Placental epithelial cell (primary cell): ENCODE data around the gene FTSJ3. TPM values are rescaled to one million over a fixed set of nuclear protein-coding genes. Genes with fewer than 3 reads are reported as not detected.

ENCODE experiments used
- total RNA-seq: library from RNA; depleted of rRNA; stranded (reverse); fragments of >200 nt; gene quantifications from 2 replicates; pipeline ENCODE4 v1.2.3, GENCODE V29; 2012

FTSJ3 gene, protein sequence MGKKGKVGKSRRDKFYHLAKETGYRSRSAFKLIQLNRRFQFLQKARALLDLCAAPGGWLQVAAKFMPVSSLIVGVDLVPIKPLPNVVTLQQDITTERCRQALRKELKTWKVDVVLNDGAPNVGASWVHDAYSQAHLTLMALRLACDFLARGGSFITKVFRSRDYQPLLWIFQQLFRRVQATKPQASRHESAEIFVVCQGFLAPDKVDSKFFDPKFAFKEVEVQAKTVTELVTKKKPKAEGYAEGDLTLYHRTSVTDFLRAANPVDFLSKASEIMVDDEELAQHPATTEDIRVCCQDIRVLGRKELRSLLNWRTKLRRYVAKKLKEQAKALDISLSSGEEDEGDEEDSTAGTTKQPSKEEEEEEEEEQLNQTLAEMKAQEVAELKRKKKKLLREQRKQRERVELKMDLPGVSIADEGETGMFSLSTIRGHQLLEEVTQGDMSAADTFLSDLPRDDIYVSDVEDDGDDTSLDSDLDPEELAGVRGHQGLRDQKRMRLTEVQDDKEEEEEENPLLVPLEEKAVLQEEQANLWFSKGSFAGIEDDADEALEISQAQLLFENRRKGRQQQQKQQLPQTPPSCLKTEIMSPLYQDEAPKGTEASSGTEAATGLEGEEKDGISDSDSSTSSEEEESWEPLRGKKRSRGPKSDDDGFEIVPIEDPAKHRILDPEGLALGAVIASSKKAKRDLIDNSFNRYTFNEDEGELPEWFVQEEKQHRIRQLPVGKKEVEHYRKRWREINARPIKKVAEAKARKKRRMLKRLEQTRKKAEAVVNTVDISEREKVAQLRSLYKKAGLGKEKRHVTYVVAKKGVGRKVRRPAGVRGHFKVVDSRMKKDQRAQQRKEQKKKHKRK
- 44.0 and 53.9 TPM in 2 replicates for total RNA-seq

DNA sequence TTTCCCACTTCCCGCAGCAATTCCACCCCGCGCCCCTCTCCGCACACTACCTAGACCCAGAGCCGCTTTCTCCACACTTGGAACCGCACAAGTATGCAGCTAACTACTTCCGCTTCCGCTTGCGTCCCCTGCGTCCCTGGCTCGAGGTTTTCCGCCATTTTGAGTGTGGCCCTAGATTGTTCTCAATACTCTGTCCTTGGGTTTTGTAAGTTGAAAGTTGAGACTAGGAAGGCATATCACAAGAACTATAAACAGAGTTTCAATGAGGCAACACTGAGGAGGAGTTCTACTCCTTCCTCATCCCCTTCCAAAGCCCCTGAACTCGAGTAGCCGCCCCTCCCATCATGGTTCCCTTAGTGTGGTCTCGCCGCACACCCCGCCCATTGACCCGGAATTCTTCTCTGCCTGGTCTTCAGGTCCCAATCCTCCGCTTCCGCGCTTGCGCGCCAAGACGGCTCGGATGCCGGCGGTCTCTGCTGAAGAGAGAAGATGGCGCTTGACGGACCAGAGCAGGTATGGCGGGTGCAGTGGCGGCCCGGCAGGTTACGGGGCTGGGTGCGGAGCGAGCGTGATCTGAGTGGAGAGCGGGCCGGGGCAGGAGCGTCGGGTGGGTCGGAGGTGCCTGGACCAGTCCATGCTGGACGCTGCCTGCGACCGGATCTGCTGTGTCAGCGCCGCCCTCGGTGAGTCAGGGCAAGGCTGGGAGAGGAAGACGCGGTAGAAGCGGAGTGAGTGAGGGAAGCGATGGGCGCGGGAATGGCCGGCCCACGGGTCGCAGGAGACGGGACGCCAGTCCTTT, at the start of gene FTSJ3, which contains the start of gene PSMC5:
TSS of gene FTSJ3 (minus strand) at position 662 of the 799 bp plus-strand sequence. CDS start 761 bp downstream, outside the sequence.
TSS of gene PSMC5 (plus strand) at position 430 of the 799 bp plus-strand sequence. CDS start at position 490, 60 bp downstream.

DNA sequence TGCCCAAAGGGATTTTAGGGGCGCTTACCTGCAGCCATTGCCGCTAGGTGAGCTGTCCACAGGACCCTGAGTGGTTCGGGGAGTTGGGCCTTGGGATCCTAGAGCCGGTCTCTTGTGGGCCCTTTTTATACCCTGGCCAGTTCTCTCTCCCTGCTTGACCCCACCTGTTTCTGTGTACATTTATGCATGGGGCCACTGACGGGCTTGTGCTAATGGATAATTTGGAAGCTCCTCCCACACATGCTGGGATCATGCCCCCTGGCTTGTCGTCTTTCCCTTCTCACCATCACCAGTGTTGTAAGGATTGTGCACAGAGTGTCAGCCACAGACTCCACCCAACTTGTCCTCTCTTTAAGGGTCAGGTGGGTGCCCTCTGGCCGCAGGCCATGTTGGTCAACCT, 46.1 kb upstream of the FTSJ3 start, which contains the start of gene CSH2:
TSS of gene CSH2 (minus strand) at position 101 of the 400 bp plus-strand sequence. CDS start at position 38, 63 bp downstream.

GRCh38 chr17:63842540-63843386, 15.3 kb upstream of the FTSJ3 start, which contains the start of gene SMARCD2:
SMARCD2 (minus strand) TSS chr17:63842685; CDS start chr17:63842674, 11 bp downstream.

DNA sequence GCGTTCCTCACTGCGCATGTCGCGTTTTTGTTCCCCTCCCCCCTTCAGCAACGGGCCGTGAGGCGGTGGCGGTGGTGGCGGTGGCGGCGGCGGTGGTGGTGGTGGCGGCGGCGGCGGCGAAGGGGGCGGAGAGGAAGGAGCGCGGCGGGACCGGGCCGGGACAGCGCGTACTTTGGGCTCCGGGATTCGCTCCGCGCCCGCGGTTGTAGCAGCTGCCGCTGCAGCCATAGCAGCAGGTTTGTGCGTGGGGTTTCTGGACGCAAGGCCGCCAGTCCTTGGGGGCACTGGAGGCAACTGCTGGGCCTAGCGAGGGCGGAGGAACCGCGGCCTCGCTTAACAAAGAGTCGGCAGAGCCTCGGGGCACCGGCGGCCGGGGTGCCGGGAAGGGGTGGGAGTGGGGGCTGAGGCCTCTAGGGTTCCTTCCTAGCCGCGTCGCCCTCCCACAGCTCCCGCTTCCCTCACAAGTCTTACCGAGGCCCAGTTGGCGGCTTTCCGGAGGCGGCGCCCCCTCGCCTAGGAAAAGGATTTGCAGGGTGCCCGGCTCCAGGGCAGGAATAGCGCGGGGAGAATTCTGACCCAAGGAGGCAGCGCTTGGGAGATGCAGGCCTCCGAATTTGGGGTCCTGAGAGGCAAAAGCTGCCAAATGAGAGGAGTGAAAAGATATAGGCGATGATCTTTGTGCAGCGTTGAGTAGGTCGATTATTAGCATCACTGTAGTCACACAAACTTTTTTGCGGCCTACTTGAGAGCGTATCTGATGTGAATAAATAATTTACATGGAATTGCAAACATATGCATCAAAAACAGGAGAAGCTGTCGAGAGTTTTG, 53.1 kb downstream of the FTSJ3 start, which contains the start of gene DDX42:
TSS of gene DDX42 (plus strand) at position 30 of the 828 bp plus-strand sequence. CDS start 12,880 bp downstream, outside the sequence.

DNA sequence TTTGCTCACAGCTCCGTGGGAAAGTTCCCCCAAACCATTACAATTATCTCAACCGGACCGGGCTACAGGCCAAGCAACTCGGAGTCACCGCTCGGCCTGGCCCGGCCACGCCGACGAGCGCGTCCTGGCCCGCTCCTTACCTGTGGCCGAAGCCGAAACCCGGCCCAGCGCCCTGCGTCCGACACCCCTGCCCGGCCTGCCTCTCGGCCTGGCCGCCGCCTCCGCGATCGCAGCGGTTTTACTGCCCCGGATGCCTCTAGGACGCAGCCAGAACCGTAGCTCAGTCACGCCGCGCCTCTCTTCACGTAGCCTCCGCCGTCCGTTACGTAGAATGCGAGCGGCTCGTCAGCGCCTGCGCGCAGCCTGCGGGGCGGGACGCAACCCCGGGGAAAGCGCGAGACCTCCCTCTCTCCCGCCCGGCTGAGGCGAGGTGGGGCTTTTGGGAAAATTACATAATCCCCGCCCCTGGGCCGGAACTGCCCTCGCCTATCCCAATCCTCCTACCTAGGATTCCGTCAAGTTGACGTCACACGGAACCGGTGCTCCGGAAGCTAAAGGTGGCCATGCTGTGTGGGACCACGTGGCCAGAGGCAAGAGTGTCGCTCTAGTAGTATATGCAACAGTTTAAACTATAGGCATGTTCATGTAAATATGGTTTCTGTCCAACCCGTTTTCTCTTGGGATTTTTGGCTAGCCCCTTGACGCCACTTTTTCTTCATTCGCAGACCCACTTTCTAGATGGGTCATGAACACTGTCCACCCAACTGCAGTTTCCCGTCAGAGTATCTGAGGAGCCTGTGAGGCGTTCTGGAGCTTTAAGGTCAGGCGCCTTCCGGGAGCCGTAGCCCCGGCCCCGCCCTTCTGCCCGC, 54.0 kb downstream of the FTSJ3 start, which contains the start of gene CCDC47:
TSS of gene CCDC47 (minus strand) at position 326 of the 869 bp plus-strand sequence. CDS start 7,422 bp downstream, outside the sequence.

Other genes starting within 250 kb of the FTSJ3 start
- 16.9 and 21.6 TPM in 2 replicates for gene TACO1, start 226.8 kb downstream of the FTSJ3 start, total RNA-seq
- 27.9 and 28.3 TPM in 2 replicates for gene MAP3K3, start 205.2 kb downstream of the FTSJ3 start, total RNA-seq
- gene LIMD2, start 127.5 kb downstream of the FTSJ3 start, total RNA-seq: 8.2 and 9.8 TPM in 2 replicates
- gene STRADA, start 85.9 kb downstream of the FTSJ3 start, total RNA-seq: 21.1 and 24.3 TPM in 2 replicates
- gene CCDC47, start 54.1 kb downstream of the FTSJ3 start, total RNA-seq: 35.4 and 40.4 TPM in 2 replicates
- gene DDX42, start 53.5 kb downstream of the FTSJ3 start, total RNA-seq: 55.5 and 61.2 TPM in 2 replicates
- 48.9 and 68.7 TPM in 2 replicates for gene PSMC5, start 232 bp downstream of the FTSJ3 start, total RNA-seq
- 121 and 150 TPM in 2 replicates for gene SMARCD2, start 15.0 kb upstream of the FTSJ3 start, total RNA-seq
- not detected in 2 replicates for gene CSH2, start 46.0 kb upstream of the FTSJ3 start, total RNA-seq
- gene GH2, start 54.3 kb upstream of the FTSJ3 start, total RNA-seq: not detected in 2 replicates
- not detected in 2 replicates for gene CSH1, start 68.9 kb upstream of the FTSJ3 start, total RNA-seq
- gene CSHL1, start 83.6 kb upstream of the FTSJ3 start, total RNA-seq: not detected in 2 replicates
- not detected in 2 replicates for gene GH1, start 91.2 kb upstream of the FTSJ3 start, total RNA-seq
- not detected in 2 replicates for gene CD79B, start 104.7 kb upstream of the FTSJ3 start, total RNA-seq
- gene SCN4A, start 145.3 kb upstream of the FTSJ3 start, total RNA-seq: not detected in 2 replicates
- under 0.01 TPM in 1 of 2 replicates, not detected in the other for gene PRR29, start 170.7 kb upstream of the FTSJ3 start, total RNA-seq
- gene ICAM2, start 193.0 kb upstream of the FTSJ3 start, total RNA-seq: not detected in 2 replicates